HepG2 (cell line): Measurements from ENCODE around the gene FRMD4B. TPM values are rescaled to one million over a fixed set of nuclear protein-coding genes. Genes with fewer than 3 reads are reported as not detected.

Experiments used
- ATAC-seq: fragments of 200-7000 bp; cut with Tn5 transposase; 3 replicates; pipeline ENCODE4 v1.9.1; 2020; ENCODE audit warnings: mild to moderate bottlenecking, moderate library complexity
- BruUV-seq: library from RNA; stranded (reverse); fragments of 400-500 nt; replicated peaks from 2 replicates; lab custom pipeline; 2021; lab: Mats Ljungman, UMichigan
- CTCF ChIA-PET: fragments of 300-600 bp; formaldehyde crosslinking; extraction: SDS; loops from one replicate; lab custom pipeline; 2021; ENCODE audit warnings: low total read pairs, inconsistent platforms, low intra/inter-chr PET ratio; lab: Yijun Ruan, JAX
- POLR2A ChIA-PET: fragments of 350-600 bp; sonication (Branson Sonifier 250); formaldehyde crosslinking; loops from one replicate; lab custom pipeline; 2020; ENCODE audit warnings: antibody characterized with exemption, inconsistent platforms; lab: Yijun Ruan, JAX
- DNase-seq: peaks from one replicate; pipeline ENCODE4 v3.0.0-alpha.2; 2015; ENCODE audit warnings: low spot score
- FAIRE-seq: peaks from 3 replicates; lab custom pipeline; 2011; peaks lifted over from hg19 to GRCh38; lab: Jason Lieb, UNC
- H2AFZ ChIP-seq: one replicate; pipeline ENCODE4 v1.6.1; 2011; ENCODE audit warnings: low read length, inconsistent platforms
- H3K27ac ChIP-seq: fragments of 300-600 bp; 3 replicates; pipeline ENCODE4 v1.8.0; 2011; ENCODE audit warnings: mixed run types, mild to moderate bottlenecking, mixed read lengths, low read length, inconsistent platforms; ENCODE audit not compliant: insufficient read depth; ENCODE audit errors: extremely low read length
- H3K27me3 ChIP-seq, 2 experiments: fragments of 200-600 bp in 1 of 2; 2 replicates in 1 of 2; 3 replicates in 1 of 2; pipeline versions ENCODE4 v1.6.0 to v1.8.0; 2011; ENCODE audit warnings: low read length in 2 of 2, mild to moderate bottlenecking in 2 of 2, moderate library complexity in 2 of 2, inconsistent platforms in 1 of 2; ENCODE audit not compliant: insufficient read depth in 2 of 2, control insufficient read depth in 1 of 2
- H3K36me3 ChIP-seq, 2 experiments: fragments of 200-600 bp in 1 of 2; replicated peaks in 1 of 2; 2 replicates in 1 of 2; 3 replicates in 1 of 2; pipeline versions ENCODE4 v1.5.1 to v1.8.0; 2011; ENCODE audit warnings: low read length in 2 of 2, inconsistent platforms in 1 of 2; ENCODE audit not compliant: insufficient read depth in 2 of 2, control insufficient read depth in 1 of 2
- H3K4me1 ChIP-seq: 2 replicates; pipeline ENCODE4 v1.5.1; 2012; ENCODE audit warnings: low read length, inconsistent platforms; ENCODE audit not compliant: insufficient read depth
- H3K4me2 ChIP-seq: 2 replicates; pipeline ENCODE4 v1.6.0; 2011; ENCODE audit warnings: low read depth, low read length, inconsistent platforms
- H3K4me3 ChIP-seq, 3 experiments: fragments of 200-600 bp in 1 of 3; sonication (generic), shearing (Covaris generic) in 1 of 3; replicated peaks in 1 of 3; 2 replicates each; pipeline ENCODE4 v1.5.1; 2011 to 2016; ENCODE audit warnings: low read length in 3 of 3, inconsistent platforms in 2 of 3, low read depth in 2 of 3, mild to moderate bottlenecking in 2 of 3, control low read depth in 1 of 3, mixed read lengths in 1 of 3; ENCODE audit not compliant: insufficient read depth in 1 of 3
- H3K79me2 ChIP-seq: one replicate; pipeline ENCODE4 v1.6.1; 2011; ENCODE audit warnings: low read length, inconsistent platforms; ENCODE audit not compliant: insufficient read depth
- H3K9ac ChIP-seq: 2 replicates; pipeline ENCODE4 v1.6.0; 2011; ENCODE audit warnings: mild to moderate bottlenecking, low read depth, low read length, inconsistent platforms; ENCODE audit not compliant: insufficient read depth
- H3K9me3 ChIP-seq: 2 replicates; pipeline ENCODE4 v1.5.1; 2012; ENCODE audit warnings: mild to moderate bottlenecking, low read length
- H4K20me1 ChIP-seq: 2 replicates; pipeline ENCODE4 v1.6.0; 2011; ENCODE audit warnings: inconsistent platforms, mild to moderate bottlenecking, low read length, moderate library complexity; ENCODE audit not compliant: insufficient read depth
- AHDC1 ChIP-seq: sonication (generic); formaldehyde crosslinking; IDR thresholded peaks from 2 replicates; pipeline ENCODE4 v1.5.1; 2020; ENCODE audit warnings: mild to moderate bottlenecking, missing genetic modification reagents, borderline replicate concordance
- CENPT ChIP-seq: sonication (generic); formaldehyde crosslinking; IDR thresholded peaks from 2 replicates; pipeline ENCODE4 v1.8.0; 2022; ENCODE audit warnings: low read depth, mild to moderate bottlenecking, moderate library complexity, missing genetic modification reagents
- ELK4 ChIP-seq: sonication (generic); formaldehyde crosslinking; IDR thresholded peaks from 2 replicates; pipeline ENCODE4 v1.9.0; 2021; ENCODE audit warnings: missing genetic modification reagents, borderline replicate concordance
- EP300 ChIP-seq, 3 experiments: sonication (generic) in 1 of 3; formaldehyde crosslinking in 1 of 3; IDR thresholded peaks; 2 replicates each; pipeline versions ENCODE4 v1.5.1 to v1.6.1; 2011 to 2020; ENCODE audit warnings: low read depth in 2 of 3, low read length in 2 of 3, borderline replicate concordance in 1 of 3, improper control_type of control experiment in 1 of 3, mild to moderate bottlenecking in 1 of 3, missing genetic modification reagents in 1 of 3, moderate library complexity in 1 of 3
- SPEN ChIP-seq: sonication (generic); formaldehyde crosslinking; IDR thresholded peaks from 2 replicates; pipeline ENCODE4 v1.5.1; 2020; ENCODE audit warnings: low read depth, mild to moderate bottlenecking, missing genetic modification reagents
- STAT5B ChIP-seq: sonication (generic); formaldehyde crosslinking; IDR thresholded peaks from 2 replicates; pipeline ENCODE4 v1.4.0; 2020; ENCODE audit warnings: missing genetic modification reagents
- ZNF280D ChIP-seq: sonication (generic); formaldehyde crosslinking; IDR thresholded peaks from 2 replicates; pipeline ENCODE4 v1.5.1; 2020; ENCODE audit warnings: mild to moderate bottlenecking, missing genetic modification reagents
- ZNF430 ChIP-seq: sonication (generic); formaldehyde crosslinking; IDR thresholded peaks from 2 replicates; pipeline ENCODE4 v1.9.0; 2021; ENCODE audit warnings: mild to moderate bottlenecking, missing genetic modification reagents
- ZSCAN5A ChIP-seq: sonication (generic); formaldehyde crosslinking; IDR thresholded peaks from 2 replicates; pipeline ENCODE4 v1.8.0; 2022; ENCODE audit warnings: mild to moderate bottlenecking, missing genetic modification reagents, borderline replicate concordance
- WGBS: methylation state at CpG from one replicate; pipeline ENCODE4 v1.1.6; 2017; ENCODE audit warnings: low lambda C conversion rate; 5-methylcytosine and 5-hydroxymethylcytosine counted together
- in situ Hi-C: cut with HindIII; loops from 2 replicates; pipeline ENCODE4 v1.10.0; 2017; ENCODE audit warnings: low pct_unique_long_range_greater_than_20kb; ENCODE audit not compliant: extremely low pct_ligation_motif_present
- intact Hi-C: fragments of 100-400 bp; cut with micrococcal nuclease; formaldehyde crosslinking; loops from one replicate; pipeline ENCODE4 v1.10.0; 2022; ENCODE audit not compliant: unreplicated experiment
- polyA plus RNA-seq, 8 experiments: library from polyadenylated mRNA; depleted of rRNA in 3 of 8; stranded (reverse) in 7 of 8; unstranded in 1 of 8; fragments of >200 nt; fragmentation: Illumina TruSeq in 4 of 8; extraction: Trizol in 4 of 8; gene quantifications; 2 replicates each; pipeline versions ENCODE4 v1.2.1 to v1.2.3, GENCODE V29; 2011 to 2016; ENCODE audit warnings: low read depth in 4 of 8, missing spikeins in 1 of 8, mixed read lengths in 1 of 8; ENCODE audit not compliant: insufficient read depth in 1 of 8
- total RNA-seq, 5 experiments: library from RNA; depleted of rRNA; stranded (reverse); fragments of >200 nt; fragmentation: Illumina TruSeq; extraction: Trizol; gene quantifications; 2 replicates each; pipeline ENCODE4 v1.2.3, GENCODE V29; 2016; ENCODE audit warnings: low read depth in 1 of 5

The FRMD4B gene
- total and polyA plus RNA-seq, 2 of the 13 experiments (the other 11 are each of a cell fraction or from before 2014, with no cell fraction given), result 3.0 to 3.3 TPM

GRCh38 chr3:69367586-69367985 is 18.3 kb downstream of the FRMD4B start (continued):
- no peak for TF ChIP-seq AHDC1 (CRISPR knock-in tag)
- TF ChIP-seq STAT5B (CRISPR knock-in tag), result no peak
- TF ChIP-seq EP300 (IDR thresholded peaks at IDR 0.05; ENCODE audit: low read depth in 2 of 2, low read length in 2 of 2), result no peak
- no peak for TF ChIP-seq EP300 (CRISPR knock-in tag; IDR thresholded peaks at IDR 0.05; ENCODE audit: borderline replicate concordance)
- no peak for TF ChIP-seq CENPT
- TF ChIP-seq SPEN, result no peak

GRCh38 chr3:69364354-69364753 is 21.5 kb downstream of the FRMD4B start:
- in situ Hi-C loops, result no loop called here
- no peaks in the 10 kb centered on the region for H3K36me3 ChIP-seq
- no peak overlapping the region for H3K4me3 ChIP-seq
- ChIA-PET POLR2A (no interaction called here), CTCF (no interaction called here)
- no peak for FAIRE-seq
- WGBS, result 19% methylated on average over 5 of the region's 5 CpGs
- H3K9ac ChIP-seq, result no peak overlapping the region
- no peaks in the 10 kb centered on the region for H3K79me2 ChIP-seq
- H3K27ac ChIP-seq, result no peak overlapping the region
- no peaks in the 10 kb centered on the region for H3K9me3 ChIP-seq
- ATAC-seq, result no peak
- DNase-seq, result no peak
- no peaks in the 10 kb centered on the region for H4K20me1 ChIP-seq
- intact Hi-C loops, result no loop called here
- no peak overlapping the region for H2AFZ ChIP-seq
- no TSS peak for BruUV-seq
- no peaks in the 10 kb centered on the region for H3K4me1 ChIP-seq
- no peaks in the 10 kb centered on the region; a peak in 1 of 5 replicates for H3K27me3 ChIP-seq
- no peak overlapping the region for H3K4me2 ChIP-seq
- no peak for TF ChIP-seq ZSCAN5A
- TF ChIP-seq ELK4 (CRISPR knock-in tag), result no peak
- TF ChIP-seq ZNF430, result no peak
- TF ChIP-seq ZNF280D (CRISPR knock-in tag), result no peak
